Endothelial cell of umbilical vein (primary cell): Measurements from ENCODE around the gene TBX15. TPM values are rescaled to one million over a fixed set of nuclear protein-coding genes. Genes with fewer than 3 reads are reported as not detected.

Experiments used
- BruUV-seq: library from RNA; stranded (reverse); fragments of 400-500 nt; replicated peaks from 2 replicates; lab custom pipeline; 2021; lab: Mats Ljungman, UMichigan
- CTCF ChIA-PET: fragments of 300-600, 350-600 bp; sonication (Branson Sonifier 250); formaldehyde crosslinking; loops from one replicate; lab custom pipeline; 2021; ENCODE audit warnings: antibody characterized with exemption, inconsistent platforms; lab: Charles Lee
- POLR2A ChIA-PET: fragments of 300-600, 350-600 bp; sonication (Branson Sonifier 250); formaldehyde crosslinking; loops from one replicate; lab custom pipeline; 2021; ENCODE audit warnings: antibody characterized with exemption, inconsistent platforms; lab: Charles Lee
- DNase-seq: peaks from one replicate; pipeline ENCODE4 v3.0.0-alpha.2; 2011; ENCODE audit warnings: low read depth, low spot score
- FAIRE-seq: peaks from 2 replicates; lab custom pipeline; 2011; peaks lifted over from hg19 to GRCh38; lab: Jason Lieb, UNC
- H2AFZ ChIP-seq: 2 replicates; pipeline ENCODE4 v1.6.0; 2012; ENCODE audit warnings: low read depth, low read length, control low read depth, inconsistent platforms
- H3K27ac ChIP-seq: 2 replicates; pipeline ENCODE4 v1.5.1; 2011; ENCODE audit warnings: low read depth, mild to moderate bottlenecking, control low read depth, low read length, moderate library complexity; ENCODE audit not compliant: insufficient read depth
- H3K27me3 ChIP-seq, 2 experiments: 2 replicates each; pipeline versions ENCODE4 v1.6.0 to v1.6.1; 2011; ENCODE audit warnings: low read length in 2 of 2, mixed read lengths in 1 of 2; ENCODE audit not compliant: control insufficient read depth in 2 of 2, insufficient read depth in 2 of 2
- H3K36me3 ChIP-seq, 2 experiments: 2 replicates in 1 of 2; 3 replicates in 1 of 2; pipeline ENCODE4 v1.5.1; 2011; ENCODE audit warnings: low read length in 2 of 2, mild to moderate bottlenecking in 1 of 2, moderate library complexity in 1 of 2; ENCODE audit not compliant: control insufficient read depth in 2 of 2, insufficient read depth in 2 of 2; ENCODE audit errors: extremely low read depth in 1 of 2
- H3K4me1 ChIP-seq: 3 replicates; pipeline ENCODE4 v1.5.1; 2011; ENCODE audit warnings: mild to moderate bottlenecking, low read length; ENCODE audit not compliant: control insufficient read depth, insufficient read depth; ENCODE audit errors: extremely low read depth
- H3K4me2 ChIP-seq: 2 replicates; pipeline ENCODE4 v1.6.1; 2011; ENCODE audit warnings: low read length, control low read depth, mixed read lengths; ENCODE audit not compliant: insufficient read depth
- H3K4me3 ChIP-seq, 3 experiments: fragments of 200-600 bp in 1 of 3; sonication (generic), shearing (Covaris generic) in 1 of 3; replicated peaks in 1 of 3; 2 replicates each; pipeline ENCODE4 v1.5.1; 2011 to 2016; ENCODE audit warnings: control low read depth in 3 of 3, low read length in 3 of 3, mild to moderate bottlenecking in 2 of 3, inconsistent platforms in 1 of 3, low read depth in 1 of 3, moderate library complexity in 1 of 3; ENCODE audit not compliant: insufficient read depth in 1 of 3
- H3K79me2 ChIP-seq: 2 replicates; pipeline ENCODE4 v1.6.0; 2012; ENCODE audit warnings: low read length, inconsistent platforms; ENCODE audit not compliant: control insufficient read depth, insufficient read depth
- H3K9ac ChIP-seq: replicated peaks from 2 replicates; pipeline ENCODE3; 2011; ENCODE audit warnings: low read length, control low read depth; ENCODE audit not compliant: insufficient read depth; ENCODE audit errors: extremely low read depth
- H3K9me1 ChIP-seq: replicated peaks from 3 replicates; pipeline ENCODE4 v1.6.0; 2011; ENCODE audit warnings: mild to moderate bottlenecking, low read length; ENCODE audit not compliant: control insufficient read depth, insufficient read depth; ENCODE audit errors: extremely low read depth
- H3K9me3 ChIP-seq: replicated peaks from 2 replicates; pipeline ENCODE4 v1.5.1; 2012; ENCODE audit warnings: low read length, inconsistent platforms; ENCODE audit not compliant: control insufficient read depth, insufficient read depth
- H4K20me1 ChIP-seq: replicated peaks from 2 replicates; pipeline ENCODE3; 2011; ENCODE audit warnings: mild to moderate bottlenecking, low read length; ENCODE audit not compliant: control insufficient read depth, insufficient read depth; ENCODE audit errors: extremely low read depth
- EZH2 ChIP-seq: IDR thresholded peaks from 2 replicates; pipeline ENCODE4 v1.6.1; 2012; ENCODE audit warnings: borderline replicate concordance, low read depth, mild to moderate bottlenecking, moderate library complexity, low read length, inconsistent platforms; ENCODE audit not compliant: severe bottlenecking
- FOS ChIP-seq: IDR thresholded peaks from 2 replicates; pipeline ENCODE4 v1.6.1; 2011; ENCODE audit warnings: mild to moderate bottlenecking, low read length, moderate library complexity, borderline replicate concordance; ENCODE audit not compliant: insufficient read depth
- GATA2 ChIP-seq: IDR thresholded peaks from 2 replicates; pipeline ENCODE4 v1.7.0; 2011; ENCODE audit warnings: low read depth, mild to moderate bottlenecking, moderate library complexity, mixed read lengths, low read length; ENCODE audit not compliant: insufficient read length, insufficient read depth
- JUN ChIP-seq: IDR thresholded peaks from 2 replicates; pipeline ENCODE4 v1.6.1; 2011; ENCODE audit warnings: borderline replicate concordance, low read depth; ENCODE audit not compliant: insufficient read length, insufficient read depth
- MYC ChIP-seq: IDR thresholded peaks from one replicate; pipeline ENCODE4 v1.6.1; 2011; ENCODE audit warnings: mild to moderate bottlenecking, low read depth, low read length
- POLR2A ChIP-seq: IDR thresholded peaks from 2 replicates; pipeline ENCODE4 v1.6.1; 2012; ENCODE audit warnings: low read depth, mild to moderate bottlenecking, control low read depth, low read length
- POLR2AphosphoS5 ChIP-seq: IDR thresholded peaks from 2 replicates; pipeline ENCODE4 v1.6.1; 2012; ENCODE audit warnings: low read depth, mild to moderate bottlenecking, control low read depth, low read length, moderate library complexity; ENCODE audit not compliant: insufficient read depth
- dilution Hi-C: fragments of 300-500 bp; cut with MboI; formaldehyde crosslinking; loops from one replicate; pipeline ENCODE4 v1.15.0; 2019; ENCODE audit warnings: low sequenced_read_pairs; ENCODE audit not compliant: extremely low pct_ligation_motif_present
- intact Hi-C: fragments of 100-400 bp; cut with micrococcal nuclease; formaldehyde crosslinking; loops from one replicate; pipeline ENCODE4 v1.10.0; 2022
- polyA plus RNA-seq, 4 experiments: library from polyadenylated mRNA; depleted of rRNA in 3 of 4; stranded (reverse) in 3 of 4; unstranded in 1 of 4; fragments of >200 nt; gene quantifications; 2 replicates each; pipeline versions ENCODE4 v1.2.1 to v1.2.3, GENCODE V29; 2011 to 2012; ENCODE audit warnings: missing spikeins in 1 of 4
- total RNA-seq: library from RNA; stranded (reverse); gene quantifications from 2 replicates; pipeline ENCODE4 v1.2.3, GENCODE V29; 2021
- TF ChIP-seq, protein P1 (sequence below): IDR thresholded peaks from 2 replicates; pipeline ENCODE4 v1.6.1; 2011; ENCODE audit not compliant: insufficient read depth, insufficient read length
- TF ChIP-seq, protein P2 (sequence below), 2 donors: IDR thresholded peaks; 1 replicate in 1 of 2; 2 replicates in 1 of 2; pipeline ENCODE4 v1.5.1; 2011; ENCODE audit warnings: low read length in 2 of 2, mild to moderate bottlenecking in 2 of 2, moderate library complexity in 2 of 2, control low read depth in 1 of 2, inconsistent platforms in 1 of 2, low read depth in 1 of 2; ENCODE audit not compliant: insufficient read depth in 1 of 2; ENCODE audit errors: extremely low read depth in 1 of 2

Gene TBX15
- total and polyA plus RNA-seq, 2 donors (not counting 3 experiments of a cell fraction or from before 2014, with no cell fraction given) = 0.01 TPM; not detected in 1

DNA sequence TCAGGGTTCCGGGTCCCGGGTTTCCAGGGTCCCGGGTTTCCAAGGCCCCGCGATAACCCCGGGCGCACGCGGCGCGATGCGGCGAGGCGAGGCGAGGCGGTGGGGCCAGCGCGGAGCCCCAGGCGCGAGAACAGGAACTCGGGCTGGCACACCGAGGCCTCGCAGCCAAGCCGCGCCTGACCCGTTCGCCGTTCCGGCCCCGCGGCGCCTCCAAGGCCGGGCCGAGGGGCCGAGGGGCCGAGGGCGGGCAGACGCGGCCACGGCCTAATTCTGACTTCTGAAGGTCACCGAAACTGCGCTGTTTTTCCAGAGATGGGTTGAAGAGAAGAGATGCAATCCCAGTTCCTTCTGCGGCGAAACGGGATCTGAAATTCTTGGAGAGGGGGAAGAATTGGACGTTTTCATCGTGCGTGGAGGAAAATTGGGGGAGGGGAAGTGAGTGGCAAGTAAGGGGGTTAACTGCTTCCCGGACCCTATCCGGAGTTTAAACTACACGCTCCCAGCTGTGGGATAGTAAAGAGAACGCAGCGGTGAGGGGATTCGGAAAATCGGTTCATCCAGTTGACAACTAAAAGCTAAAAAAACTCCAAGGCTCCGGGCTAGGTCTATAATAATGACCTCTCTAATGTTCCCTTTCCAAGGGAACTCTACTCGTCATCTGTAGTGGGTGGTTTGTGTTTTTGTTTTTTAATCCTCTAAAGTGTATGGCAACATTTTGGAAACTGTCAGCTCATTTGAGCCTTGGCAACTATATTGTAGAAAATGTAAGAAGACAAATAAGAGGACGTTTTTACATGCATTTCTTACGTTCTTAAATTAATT is 8.2 kb downstream of the TBX15 start:
- no peaks in the 10 kb centered on the region for H3K4me1 ChIP-seq
- dilution Hi-C loops (no loop called here), intact Hi-C loops (no loop called here)
- no peaks in the 10 kb centered on the region for H3K9me1 ChIP-seq
- POLR2A ChIA-PET = no interaction called here
- H3K9me3 ChIP-seq = no peaks in the 10 kb centered on the region
- CTCF ChIA-PET = interaction anchor here (2.3 kb wide), 1 partner anchor 10 kb away, joined by 7 read pairs; no protein-coding TSS in a partner anchor
- BruUV-seq = no TSS peak
- H3K36me3 ChIP-seq = no peaks in the 10 kb centered on the region
- H3K4me2 ChIP-seq = no peak overlapping the region
- H3K79me2 ChIP-seq = no peaks in the 10 kb centered on the region
- TF ChIP-seq EZH2 (peak; percentile 79), POLR2AphosphoS5 (no peak)
- H3K27ac ChIP-seq = no peak overlapping the region
- peaks cover 76 to 84% of the 10 kb centered on the region in 2 experiments for H3K27me3 ChIP-seq
- H3K9ac ChIP-seq = no peak overlapping the region
- H4K20me1 ChIP-seq = no peaks in the 10 kb centered on the region
- no peak overlapping the region for H2AFZ ChIP-seq
- FAIRE-seq (no peak), DNase-seq (no peak)
- no peak overlapping the region for H3K4me3 ChIP-seq

DNA sequence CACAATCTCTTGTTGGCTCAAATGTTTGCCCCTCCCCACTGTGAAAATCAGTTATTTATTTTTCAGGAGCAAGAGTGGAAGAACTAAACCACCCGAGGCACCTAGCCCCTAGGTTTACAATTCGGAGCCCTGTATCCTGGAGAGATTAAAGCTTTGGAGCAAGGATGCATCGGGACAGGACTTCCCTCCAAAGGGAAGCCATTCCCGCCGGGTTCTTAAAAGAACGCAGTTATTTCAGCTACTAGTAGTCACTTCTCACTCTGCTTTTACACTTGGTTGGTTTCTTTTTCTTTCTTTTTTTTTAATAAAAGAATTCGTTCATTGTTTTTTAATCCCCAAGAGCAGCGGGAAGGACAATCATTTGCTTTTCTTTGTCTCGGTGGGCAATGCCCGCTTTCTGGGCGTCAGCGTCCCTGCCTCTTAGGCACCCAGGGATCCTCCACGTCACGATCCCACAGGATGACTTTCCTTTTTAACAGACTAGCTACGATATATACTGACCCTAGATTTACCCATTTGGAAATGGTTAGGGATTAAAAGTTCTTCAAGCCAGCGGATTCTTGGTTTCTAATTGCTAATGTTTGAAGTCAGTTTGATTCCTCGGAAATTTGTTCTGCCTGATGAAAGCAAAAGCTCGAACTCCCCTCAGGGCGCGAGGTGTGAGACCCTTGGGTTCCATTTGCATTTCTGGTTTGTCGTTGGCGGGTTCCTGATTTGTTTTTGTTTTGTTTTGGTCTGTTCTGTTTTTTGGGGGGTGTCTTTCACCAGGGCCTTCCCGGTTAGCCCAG is 9.0 kb downstream of the TBX15 start:
- no peaks in the 10 kb centered on the region for H3K9me3 ChIP-seq
- no peaks in the 10 kb centered on the region for H4K20me1 ChIP-seq
- no peak for FAIRE-seq
- intact Hi-C loops = no loop called here
- H3K79me2 ChIP-seq = no peaks in the 10 kb centered on the region
- no peak overlapping the region for H3K4me3 ChIP-seq
- H3K36me3 ChIP-seq = no peaks in the 10 kb centered on the region
- H2AFZ ChIP-seq = no peak overlapping the region
- dilution Hi-C loops = no loop called here
- TF ChIP-seq MYC (no peak), GATA2 (no peak), JUN (no peak), FOS (no peak), EZH2 (no peak), POLR2AphosphoS5 (no peak), POLR2A (no peak)
- TF ChIP-seq, protein P1, sequence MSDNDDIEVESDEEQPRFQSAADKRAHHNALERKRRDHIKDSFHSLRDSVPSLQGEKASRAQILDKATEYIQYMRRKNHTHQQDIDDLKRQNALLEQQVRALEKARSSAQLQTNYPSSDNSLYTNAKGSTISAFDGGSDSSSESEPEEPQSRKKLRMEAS = no peak
- TF ChIP-seq, protein P2, sequence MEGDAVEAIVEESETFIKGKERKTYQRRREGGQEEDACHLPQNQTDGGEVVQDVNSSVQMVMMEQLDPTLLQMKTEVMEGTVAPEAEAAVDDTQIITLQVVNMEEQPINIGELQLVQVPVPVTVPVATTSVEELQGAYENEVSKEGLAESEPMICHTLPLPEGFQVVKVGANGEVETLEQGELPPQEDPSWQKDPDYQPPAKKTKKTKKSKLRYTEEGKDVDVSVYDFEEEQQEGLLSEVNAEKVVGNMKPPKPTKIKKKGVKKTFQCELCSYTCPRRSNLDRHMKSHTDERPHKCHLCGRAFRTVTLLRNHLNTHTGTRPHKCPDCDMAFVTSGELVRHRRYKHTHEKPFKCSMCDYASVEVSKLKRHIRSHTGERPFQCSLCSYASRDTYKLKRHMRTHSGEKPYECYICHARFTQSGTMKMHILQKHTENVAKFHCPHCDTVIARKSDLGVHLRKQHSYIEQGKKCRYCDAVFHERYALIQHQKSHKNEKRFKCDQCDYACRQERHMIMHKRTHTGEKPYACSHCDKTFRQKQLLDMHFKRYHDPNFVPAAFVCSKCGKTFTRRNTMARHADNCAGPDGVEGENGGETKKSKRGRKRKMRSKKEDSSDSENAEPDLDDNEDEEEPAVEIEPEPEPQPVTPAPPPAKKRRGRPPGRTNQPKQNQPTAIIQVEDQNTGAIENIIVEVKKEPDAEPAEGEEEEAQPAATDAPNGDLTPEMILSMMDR (IDR thresholded peaks at IDR 0.05; ENCODE audit: extremely low read depth in 1 of 2, insufficient read depth in 1 of 2, low read depth in 1 of 2, low read length in 2 of 2) = no peak
- H3K27ac ChIP-seq = no peak overlapping the region
- no peak for DNase-seq
- H3K27me3 ChIP-seq = peaks cover 69 to 79% of the 10 kb centered on the region in 2 experiments
- no peaks in the 10 kb centered on the region for H3K4me1 ChIP-seq
- no TSS peak for BruUV-seq
- H3K9ac ChIP-seq = no peak overlapping the region
- CTCF ChIA-PET = interaction anchor here (1.7 to 2.3 kb wide), 2 partner anchors 11 to 29 kb away, joined by 7 read pairs; no protein-coding TSS in a partner anchor
- POLR2A ChIA-PET = no interaction called here
- H3K9me1 ChIP-seq = no peaks in the 10 kb centered on the region
- H3K4me2 ChIP-seq = no peak overlapping the region
